IPS-18c (cell line): ENCODE data around the gene ANKRD9.

Experiments used
- H3K4me3 ChIP-seq: 2 replicates; pipeline ENCODE4 v1.7.0; 2013; ENCODE audit warnings: low read depth, mild to moderate bottlenecking, low read length, moderate library complexity; ENCODE audit not compliant: insufficient read depth
- H3K9me3 ChIP-seq: one replicate; pipeline ENCODE4 v1.6.1; 2013; ENCODE audit warnings: mild to moderate bottlenecking, low read length, moderate library complexity; ENCODE audit not compliant: control insufficient read depth, insufficient read depth

The ANKRD9 gene

GRCh38 chr14:102492531-102492910 is 17.1 kb downstream of the ANKRD9 start:
- H3K9me3 ChIP-seq = no peaks in the 10 kb centered on the region
- H3K4me3 ChIP-seq = no peak overlapping the region

- no peak overlapping the region for H3K4me3 ChIP-seq
These were observed 17.6 kb downstream of the ANKRD9 start for GRCh38 chr14:102491786-102492530.

GRCh38 chr14:102491366-102491765 is 18.2 kb downstream of the ANKRD9 start:
- no peak overlapping the region for H3K4me3 ChIP-seq

More at GRCh38 chr14:102491786-102492530, 17.6 kb downstream of the ANKRD9 start:
- H3K9me3 ChIP-seq = no peaks in the 10 kb centered on the region

GRCh38 chr14:102490456-102490855 is 19.1 kb downstream of the ANKRD9 start:
- H3K9me3 ChIP-seq = no peaks in the 10 kb centered on the region
- H3K4me3 ChIP-seq = no peak overlapping the region

More at GRCh38 chr14:102491366-102491765, 18.2 kb downstream of the ANKRD9 start:
- H3K9me3 ChIP-seq = no peaks in the 10 kb centered on the region

GRCh38 chr14:102487204-102487577 is 22.4 kb downstream of the ANKRD9 start:
- Histone ChIP-seq H3K4me3 (no peak overlapping the region), H3K9me3 (no peaks in the 10 kb centered on the region)

GRCh38 chr14:102486513-102487203 is 22.9 kb downstream of the ANKRD9 start:
- no peak overlapping the region for H3K4me3 ChIP-seq

GRCh38 chr14:102485693-102486512 is 23.7 kb downstream of the ANKRD9 start:
- Histone ChIP-seq H3K4me3 (no peak overlapping the region), H3K9me3 (no peaks in the 10 kb centered on the region)

More at GRCh38 chr14:102486513-102487203, 22.9 kb downstream of the ANKRD9 start:
- no peaks in the 10 kb centered on the region for H3K9me3 ChIP-seq

- H3K9me3 ChIP-seq = no peaks in the 10 kb centered on the region
- no peak overlapping the region for H3K4me3 ChIP-seq
These were observed 25.3 kb downstream of the ANKRD9 start for GRCh38 chr14:102484316-102484715.

- no peak overlapping the region for H3K4me3 ChIP-seq
- no peaks in the 10 kb centered on the region for H3K9me3 ChIP-seq
These were observed 27.8 kb downstream of the ANKRD9 start for GRCh38 chr14:102481791-102482238.

GRCh38 chr14:102481371-102481770 is 28.2 kb downstream of the ANKRD9 start:
- no peaks in the 10 kb centered on the region for H3K9me3 ChIP-seq
- H3K4me3 ChIP-seq = no peak overlapping the region

- Histone ChIP-seq H3K9me3 (no peaks in the 10 kb centered on the region), H3K4me3 (no peak overlapping the region)
These were observed 29.8 kb downstream of the ANKRD9 start for GRCh38 chr14:102479777-102480176.

- H3K9me3 ChIP-seq = no peaks in the 10 kb centered on the region
- H3K4me3 ChIP-seq = no peak overlapping the region
These were observed 30.5 kb downstream of the ANKRD9 start for GRCh38 chr14:102479107-102479506.

- Histone ChIP-seq H3K4me3 (no peak overlapping the region), H3K9me3 (no peaks in the 10 kb centered on the region)
These were observed 34.6 kb downstream of the ANKRD9 start for GRCh38 chr14:102474934-102475333.

- Histone ChIP-seq H3K9me3 (no peaks in the 10 kb centered on the region), H3K4me3 (no peak overlapping the region)
These were observed 36.0 kb downstream of the ANKRD9 start for GRCh38 chr14:102473559-102473958.

GRCh38 chr14:102472791-102473150 is 36.8 kb downstream of the ANKRD9 start:
- Histone ChIP-seq H3K4me3 (no peak overlapping the region), H3K9me3 (no peaks in the 10 kb centered on the region)

- Histone ChIP-seq H3K9me3 (no peaks in the 10 kb centered on the region), H3K4me3 (no peak overlapping the region)
These were observed 37.4 kb downstream of the ANKRD9 start for GRCh38 chr14:102471921-102472790.

GRCh38 chr14:102469261-102469660 is 40.3 kb downstream of the ANKRD9 start:
- H3K4me3 ChIP-seq = no peak overlapping the region
- no peaks in the 10 kb centered on the region for H3K9me3 ChIP-seq
